GM10847 (cell line): Measurements from ENCODE around the gene S100PBP.

Source experiments
- POLR2A ChIP-seq: IDR thresholded peaks from 2 replicates; pipeline ENCODE4 v1.6.1; 2011; ENCODE audit not compliant: insufficient read length; ENCODE audit errors: extremely low read depth

S100PBP gene

GRCh38 chr1:32870615-32871363 is 53.3 kb downstream of the S100PBP start, which contains the start of gene FNDC5:
Gene FNDC5 (minus strand): TSS chr1:32870912.
- no peak for TF ChIP-seq POLR2A

GRCh38 chr1:32871364-32872191 is 54.1 kb downstream of the S100PBP start:
- no peak for TF ChIP-seq POLR2A

GRCh38 chr1:32872192-32872460 is 54.7 kb downstream of the S100PBP start:
- no peak for TF ChIP-seq POLR2A

- no peak for TF ChIP-seq POLR2A
Measured at GRCh38 chr1:32873484-32873883, 56.0 kb downstream of the S100PBP start.

GRCh38 chr1:32874860-32875752 is 57.7 kb downstream of the S100PBP start:
- no peak for TF ChIP-seq POLR2A

- no peak for TF ChIP-seq POLR2A
Measured at GRCh38 chr1:32876341-32877210, 59.1 kb downstream of the S100PBP start.

GRCh38 chr1:32877211-32878110 is 60.0 kb downstream of the S100PBP start:
- no peak for TF ChIP-seq POLR2A

- TF ChIP-seq POLR2A: no peak
Measured at GRCh38 chr1:32878183-32878582, 60.7 kb downstream of the S100PBP start.

GRCh38 chr1:32878637-32879041 is 61.2 kb downstream of the S100PBP start:
- TF ChIP-seq POLR2A: no peak

- no peak for TF ChIP-seq POLR2A
Measured at GRCh38 chr1:32881291-32881690, 63.8 kb downstream of the S100PBP start.

- TF ChIP-seq POLR2A: no peak
Measured at GRCh38 chr1:32881871-32882850, 64.7 kb downstream of the S100PBP start.

- TF ChIP-seq POLR2A: no peak
Measured at GRCh38 chr1:32883338-32884031, 66.0 kb downstream of the S100PBP start.
